Body of pancreas (tissue), 4 donors: ENCODE measurements around the gene FAM149A. TPM values are rescaled to one million over a fixed set of nuclear protein-coding genes. Genes with fewer than 3 reads are reported as not detected.

Experiments
- ATAC-seq: fragments of 150-250 bp; one replicate; pipeline ENCODE4 v1.9.1; 2016
- DNase-seq, 4 donors: peaks; one replicate each; pipeline ENCODE4 v3.0.0-alpha.2; 2019
- H3K27ac ChIP-seq, 4 donors: fragments of 200-600 bp; sonication (generic); 1 replicate in 3 of 4; 2 replicates in 1 of 4; pipeline versions ENCODE4 v1.5.1 to v1.6.1; 2016 to 2019; ENCODE audit warnings: mild to moderate bottlenecking in 1 of 4, mixed read lengths in 1 of 4, moderate library complexity in 1 of 4
- H3K27me3 ChIP-seq, 2 donors: fragments of 200-600 bp; sonication (generic); one replicate each; pipeline ENCODE4 v1.6.0; 2016; ENCODE audit warnings: mild to moderate bottlenecking in 1 of 2
- H3K36me3 ChIP-seq, 2 donors: fragments of 200-600 bp; sonication (generic); replicated peaks in 1 of 2; 2 replicates each; pipeline ENCODE4 v1.5.1; 2016; ENCODE audit warnings: low read depth in 2 of 2; ENCODE audit not compliant: insufficient read depth in 1 of 2
- H3K4me1 ChIP-seq: fragments of 200-600 bp; sonication (generic); one replicate; pipeline ENCODE4 v1.6.0; 2016
- H3K4me3 ChIP-seq, 2 donors: fragments of 200-600 bp; sonication (generic); 1 replicate in 1 of 2; 2 replicates in 1 of 2; pipeline ENCODE4 v1.5.1; 2016 to 2019
- H3K9me3 ChIP-seq, 3 donors: fragments of 200-600 bp; sonication (generic); 1 replicate in 2 of 3; 2 replicates in 1 of 3; pipeline ENCODE4 v1.5.1; 2016
- POLR2A ChIP-seq, 3 donors: fragments of 450-650 bp; IDR thresholded peaks; one replicate each; pipeline ENCODE4 v1.6.1; 2016; ENCODE audit warnings: antibody characterized with exemption in 3 of 3, mild to moderate bottlenecking in 2 of 3
- WGBS, 2 donors: methylation state at CpG; one replicate each; pipeline ENCODE4 v1.1.5; 2017; 5-methylcytosine and 5-hydroxymethylcytosine counted together
- intact Hi-C: fragments of 100-400 bp; cut with DNase I; formaldehyde crosslinking; loops from one replicate; pipeline ENCODE4 v1.15.1; 2023
- total RNA-seq, 2 donors: library from RNA; depleted of rRNA; stranded (reverse); fragments of >200 nt; gene quantifications; one replicate each; pipeline ENCODE4 v1.1.0, GENCODE V29; 2016
- TF ChIP-seq, protein P1 (sequence below), 7 experiments: fragments of 450-650 bp in 4 of 7; fragments of 200-600 bp in 3 of 7; sonication (generic) in 3 of 7; IDR thresholded peaks; one replicate each; pipeline ENCODE4 v1.5.1; 2016 to 2019; ENCODE audit warnings: antibody characterized with exemption in 7 of 7

FAM149A gene
- total RNA-seq, 2 donors from 2014 or later: 20.8 to 51.4 TPM

DNA sequence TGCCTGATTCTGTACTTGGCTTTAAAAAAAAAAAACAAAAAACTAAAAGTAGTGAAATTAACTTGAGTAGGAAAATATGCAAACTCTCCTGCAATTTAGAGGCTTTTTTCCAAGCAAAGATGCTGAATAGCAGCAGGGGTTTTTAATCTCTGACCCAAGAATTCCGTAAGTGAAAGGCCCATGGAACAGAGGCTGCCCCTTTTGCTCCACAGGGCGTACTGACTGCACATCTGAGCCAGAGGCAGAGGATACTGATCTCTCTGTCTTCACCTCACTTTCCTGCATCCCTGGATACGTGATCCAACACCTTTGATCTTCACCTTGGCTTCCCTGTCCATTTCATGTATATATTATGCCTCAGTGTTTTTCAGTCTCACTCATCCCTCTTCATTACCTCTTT lies 3.9 kb downstream of the FAM149A start:
- Histone ChIP-seq H3K4me1 (peaks cover 18% of the 10 kb centered on the region), H3K27me3 (no peaks in the 10 kb centered on the region), H3K9me3 (no peaks in the 10 kb centered on the region), H3K36me3 (no peaks in the 10 kb centered on the region), H3K4me3 (no peak overlapping the region), H3K27ac (no peak overlapping the region)
- 91 to 95% methylated on average over 3 of the region's 3 CpGs for WGBS, 2 donors
- no peak for TF ChIP-seq POLR2A (IDR thresholded peaks at IDR 0.05)
- TF ChIP-seq, protein P1, sequence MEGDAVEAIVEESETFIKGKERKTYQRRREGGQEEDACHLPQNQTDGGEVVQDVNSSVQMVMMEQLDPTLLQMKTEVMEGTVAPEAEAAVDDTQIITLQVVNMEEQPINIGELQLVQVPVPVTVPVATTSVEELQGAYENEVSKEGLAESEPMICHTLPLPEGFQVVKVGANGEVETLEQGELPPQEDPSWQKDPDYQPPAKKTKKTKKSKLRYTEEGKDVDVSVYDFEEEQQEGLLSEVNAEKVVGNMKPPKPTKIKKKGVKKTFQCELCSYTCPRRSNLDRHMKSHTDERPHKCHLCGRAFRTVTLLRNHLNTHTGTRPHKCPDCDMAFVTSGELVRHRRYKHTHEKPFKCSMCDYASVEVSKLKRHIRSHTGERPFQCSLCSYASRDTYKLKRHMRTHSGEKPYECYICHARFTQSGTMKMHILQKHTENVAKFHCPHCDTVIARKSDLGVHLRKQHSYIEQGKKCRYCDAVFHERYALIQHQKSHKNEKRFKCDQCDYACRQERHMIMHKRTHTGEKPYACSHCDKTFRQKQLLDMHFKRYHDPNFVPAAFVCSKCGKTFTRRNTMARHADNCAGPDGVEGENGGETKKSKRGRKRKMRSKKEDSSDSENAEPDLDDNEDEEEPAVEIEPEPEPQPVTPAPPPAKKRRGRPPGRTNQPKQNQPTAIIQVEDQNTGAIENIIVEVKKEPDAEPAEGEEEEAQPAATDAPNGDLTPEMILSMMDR (IDR thresholded peaks at IDR 0.05): no peak
- no peak for DNase-seq
- intact Hi-C loops: no loop called here
- no peak for ATAC-seq

DNA sequence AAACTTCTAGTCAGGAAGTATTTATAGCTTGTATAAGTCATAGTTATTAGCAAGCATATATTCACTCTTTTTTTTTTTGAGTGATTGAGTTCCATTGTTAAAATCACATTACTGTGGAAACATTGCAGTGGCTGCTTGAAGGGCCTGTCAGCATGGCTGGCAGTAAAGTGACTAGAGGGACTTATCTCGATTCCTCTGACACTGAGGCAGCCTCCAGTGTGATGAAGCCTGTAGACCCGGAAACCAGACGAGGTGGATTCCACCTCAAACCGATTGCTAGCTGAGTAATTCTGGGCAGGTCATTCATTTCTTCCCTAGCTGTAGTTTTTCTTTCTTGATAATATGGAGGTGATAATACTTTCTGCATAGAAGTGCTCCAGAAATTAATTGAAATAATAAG lies 4.7 kb downstream of the FAM149A start:
- Histone ChIP-seq H3K27ac (peak overlapping the region in 2 of 4 donors; percentile 9 to 56), H3K4me1 (peaks cover 14% of the 10 kb centered on the region), H3K4me3 (no peak overlapping the region), H3K27me3 (no peaks in the 10 kb centered on the region), H3K9me3 (no peaks in the 10 kb centered on the region), H3K36me3 (no peaks in the 10 kb centered on the region)
- 50 to 56% methylated on average over 4 of the region's 4 CpGs for WGBS, 2 donors
- no peak for ATAC-seq
- intact Hi-C loops: no loop called here
- TF ChIP-seq, protein P1 (IDR thresholded peaks at IDR 0.05): no peak
- no peak for TF ChIP-seq POLR2A (IDR thresholded peaks at IDR 0.05)
- no peak for DNase-seq

GRCh38 chr4:186116697-186117096 lies 12.2 kb downstream of the FAM149A start:
- Histone ChIP-seq H3K27me3 (no peaks in the 10 kb centered on the region), H3K27ac (no peak overlapping the region), H3K36me3 (no peaks in the 10 kb centered on the region), H3K4me1 (no peaks in the 10 kb centered on the region), H3K9me3 (no peaks in the 10 kb centered on the region), H3K4me3 (no peak overlapping the region)
- intact Hi-C loops: no loop called here
- ATAC-seq (no peak), DNase-seq (no peak)
- 67 to 74% methylated on average over 2 of the region's 2 CpGs for WGBS, 2 donors
- TF ChIP-seq, protein P1 (IDR thresholded peaks at IDR 0.05): no peak
- no peak for TF ChIP-seq POLR2A (IDR thresholded peaks at IDR 0.05)

DNA sequence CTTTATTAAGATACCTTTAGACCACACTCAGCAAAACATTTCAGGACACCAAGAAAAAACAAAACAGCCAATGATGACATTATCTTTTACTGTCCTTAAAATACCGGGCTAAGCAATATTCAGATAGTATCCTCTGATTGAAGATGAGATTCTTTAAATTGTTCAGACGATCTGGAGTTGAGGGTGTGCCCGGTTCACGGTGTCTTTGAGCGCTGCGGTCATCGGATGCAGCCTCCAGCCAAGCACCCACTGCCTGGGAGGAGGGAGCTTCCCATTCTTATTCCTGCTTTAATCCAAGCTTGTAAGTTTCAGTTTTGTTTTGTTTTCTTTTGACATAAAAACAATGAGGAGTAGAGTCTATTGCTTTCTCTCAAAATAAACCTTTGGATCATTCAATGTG lies 14.1 kb downstream of the FAM149A start:
- intact Hi-C loops: no loop called here
- 64 to 66% methylated on average over 7 of the region's 7 CpGs for WGBS, 2 donors
- Histone ChIP-seq H3K27ac (no peak overlapping the region), H3K4me3 (no peak overlapping the region), H3K36me3 (no peaks in the 10 kb centered on the region), H3K9me3 (no peaks in the 10 kb centered on the region), H3K4me1 (peaks cover 3% of the 10 kb centered on the region), H3K27me3 (no peaks in the 10 kb centered on the region)
- no peak for ATAC-seq
- DNase-seq: no peak
- TF ChIP-seq POLR2A (IDR thresholded peaks at IDR 0.05): no peak
- TF ChIP-seq, protein P1 (IDR thresholded peaks at IDR 0.05): no peak

DNA sequence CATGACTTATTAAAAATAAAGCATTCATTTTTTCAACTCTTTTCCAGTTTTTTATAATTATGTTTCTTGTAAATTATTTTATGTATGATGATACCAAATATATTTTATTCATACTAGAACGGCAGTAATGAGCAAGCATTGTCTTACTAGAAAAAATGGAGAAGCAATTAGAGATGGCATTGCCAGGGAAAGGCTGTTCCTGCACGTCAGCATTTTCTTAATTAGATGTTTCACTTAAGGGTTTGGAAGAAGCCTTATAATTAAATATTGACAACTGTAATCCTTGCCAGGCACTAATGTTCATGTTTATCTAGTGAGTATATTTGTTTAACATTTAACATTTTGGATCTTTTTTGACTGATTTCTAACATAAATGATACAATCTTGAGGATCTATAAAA lies 16.6 kb downstream of the FAM149A start:
- Histone ChIP-seq H3K36me3 (no peaks in the 10 kb centered on the region), H3K27me3 (no peaks in the 10 kb centered on the region), H3K9me3 (no peaks in the 10 kb centered on the region), H3K4me3 (no peak overlapping the region), H3K4me1 (peaks cover 3% of the 10 kb centered on the region), H3K27ac (no peak overlapping the region)
- WGBS, 2 donors: 78 to 91% methylated on average over 2 of the region's 2 CpGs
- ATAC-seq (no peak), DNase-seq (no peak)
- TF ChIP-seq, protein P1 (IDR thresholded peaks at IDR 0.05): no peak
- TF ChIP-seq POLR2A (IDR thresholded peaks at IDR 0.05): no peak
- intact Hi-C loops: no loop called here
